Small intestine (tissue), 7 donors: ENCODE results near the gene CLDN22. TPM values are rescaled to one million over a fixed set of nuclear protein-coding genes. Genes with fewer than 3 reads are reported as not detected.

Experiments used
- DNase-seq, 2 donors: peaks; one replicate each; pipeline versions ENCODE4 v3.0.0 to v3.0.0-alpha.2; 2013
- FAIRE-seq: peaks from 2 replicates; lab custom pipeline; 2012; peaks lifted over from hg19 to GRCh38; lab: Jason Lieb, UNC
- H3K27ac ChIP-seq, 3 donors: one replicate each; pipeline ENCODE4 v1.5.1; 2013; ENCODE audit warnings: low read length in 2 of 3, mild to moderate bottlenecking in 2 of 3, control low read depth in 1 of 3, inconsistent platforms in 1 of 3, low read depth in 1 of 3, moderate library complexity in 1 of 3
- H3K27me3 ChIP-seq, 3 donors: one replicate each; pipeline ENCODE4 v1.6.1; 2013; ENCODE audit warnings: low read length in 3 of 3, inconsistent platforms in 1 of 3; ENCODE audit not compliant: control insufficient read depth in 3 of 3, insufficient read depth in 3 of 3
- H3K36me3 ChIP-seq, 3 donors: one replicate each; pipeline ENCODE4 v1.6.1; 2013; ENCODE audit warnings: low read length in 3 of 3, inconsistent platforms in 1 of 3, low read depth in 1 of 3, mild to moderate bottlenecking in 1 of 3, moderate library complexity in 1 of 3; ENCODE audit not compliant: control insufficient read depth in 3 of 3, insufficient read depth in 2 of 3
- H3K4me1 ChIP-seq, 3 donors: one replicate each; pipeline ENCODE4 v1.6.1; 2013; ENCODE audit warnings: low read length in 2 of 3, inconsistent platforms in 1 of 3, low read depth in 1 of 3, mild to moderate bottlenecking in 1 of 3, moderate library complexity in 1 of 3; ENCODE audit not compliant: control insufficient read depth in 3 of 3, insufficient read depth in 2 of 3
- H3K4me3 ChIP-seq, 3 donors: one replicate each; pipeline ENCODE4 v1.5.1; 2013; ENCODE audit warnings: low read length in 3 of 3, control low read depth in 1 of 3, inconsistent platforms in 1 of 3, low read depth in 1 of 3, mild to moderate bottlenecking in 1 of 3, moderate library complexity in 1 of 3
- H3K9me3 ChIP-seq, 2 donors: one replicate each; pipeline ENCODE4 v1.6.1; 2013; ENCODE audit warnings: low read depth in 1 of 2, low read length in 1 of 2; ENCODE audit not compliant: control insufficient read depth in 2 of 2, insufficient read depth in 1 of 2
- WGBS, 3 donors: extraction: QIAGEN DNeasy Blood & Tissue Kit; methylation state at CpG; one replicate each; pipeline ENCODE4 v1.1.7; 2013; 5-methylcytosine and 5-hydroxymethylcytosine counted together
- polyA plus RNA-seq, 4 donors: library from polyadenylated mRNA; stranded (reverse) in 3 of 4; unstranded in 1 of 4; fragments of 200-250 nt in 3 of 4; fragments of 120-200 nt in 1 of 4; gene quantifications; one replicate each; pipeline versions ENCODE4 v1.2.1 to v1.2.3, GENCODE V29; 2013
- donor health status: healthy with polysubstance abuse.
- donor health status: control.
- donor health status: control.
- donor health status: Bipolar disorder and iron deficiency.
- donor health status: healthy.

CLDN22 gene
- polyA plus RNA-seq, 4 donors: 0.03 to 0.06 TPM; not detected in 2

GRCh38 chr4:183284965-183285364 is 35.1 kb downstream of the CLDN22 start:
- H3K4me1 ChIP-seq: peaks cover 0 to 55% (median 0%) of the 10 kb centered on the region in 3 donors
- WGBS, 3 donors: 65 to 83% (median 79%) methylated on average over 4 of the region's 4 CpGs
- FAIRE-seq: no peak
- H3K4me3 ChIP-seq: no peak overlapping the region
- DNase-seq: peak in 1 of 2 donors; percentile 11
- no peaks in the 10 kb centered on the region for H3K9me3 ChIP-seq
- peaks cover 0 to 19% (median 0%) of the 10 kb centered on the region in 3 donors for H3K36me3 ChIP-seq
- H3K27me3 ChIP-seq: no peaks in the 10 kb centered on the region
- no peak overlapping the region for H3K27ac ChIP-seq

DNA sequence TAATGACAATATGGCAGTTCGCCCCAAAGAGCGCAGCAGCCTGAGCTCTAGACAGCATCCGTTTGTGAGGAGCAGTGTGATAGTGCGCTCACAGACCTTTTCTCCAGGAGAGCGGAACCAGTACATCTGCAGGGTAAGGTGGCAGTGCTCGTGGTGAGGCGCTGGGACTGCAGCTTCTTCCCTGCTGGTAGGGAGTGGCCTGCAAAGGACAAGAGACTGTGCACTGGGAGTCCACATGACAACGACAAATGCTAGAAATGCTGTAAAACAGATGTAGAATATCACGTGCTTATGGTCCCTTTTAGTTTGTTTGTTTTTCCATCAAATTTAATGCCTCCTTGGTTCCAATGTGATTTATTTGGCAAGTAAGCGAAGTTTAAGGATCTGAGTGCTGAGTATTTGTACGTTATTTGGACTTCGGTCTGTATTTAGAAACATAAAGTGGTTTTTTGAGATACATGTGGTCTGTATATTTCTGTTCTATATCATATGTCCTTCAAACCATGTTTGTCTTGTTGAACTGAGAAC is 35.8 kb downstream of the CLDN22 start:
- no peak overlapping the region for H3K4me3 ChIP-seq
- DNase-seq (peak in 1 of 2 donors; percentile 27), FAIRE-seq (no peak)
- H3K27ac ChIP-seq: no peak overlapping the region
- H3K9me3 ChIP-seq: no peaks in the 10 kb centered on the region
- H3K4me1 ChIP-seq: peaks cover 0 to 53% (median 0%) of the 10 kb centered on the region in 3 donors
- 69 to 88% (median 85%) methylated on average over 12 of the region's 12 CpGs for WGBS, 3 donors
- H3K36me3 ChIP-seq: peaks cover 0 to 15% (median 0%) of the 10 kb centered on the region in 3 donors
- H3K27me3 ChIP-seq: no peaks in the 10 kb centered on the region

GRCh38 chr4:183276106-183276505 is 44.0 kb downstream of the CLDN22 start:
- 13 to 76% (median 34%) methylated on average over 1 of the region's 1 CpG for WGBS, 3 donors

GRCh38 chr4:183272384-183272783 is 47.7 kb downstream of the CLDN22 start:
- WGBS, 3 donors: 86 to 90% (median 88%) methylated on average over 3 of the region's 3 CpGs
- DNase-seq (no peak), FAIRE-seq (no peak)
- Histone ChIP-seq H3K4me3 (no peak overlapping the region), H3K9me3 (no peaks in the 10 kb centered on the region), H3K27me3 (no peaks in the 10 kb centered on the region), H3K36me3 (peaks cover 0 to 7% (median 0%) of the 10 kb centered on the region in 3 donors), H3K4me1 (no peaks in the 10 kb centered on the region), H3K27ac (no peak overlapping the region)

More at GRCh38 chr4:183276106-183276505, 44.0 kb downstream of the CLDN22 start:
- Histone ChIP-seq H3K36me3 (peaks cover 0 to 5% (median 0%) of the 10 kb centered on the region in 3 donors), H3K9me3 (no peaks in the 10 kb centered on the region), H3K27ac (no peak overlapping the region), H3K27me3 (no peaks in the 10 kb centered on the region), H3K4me3 (no peak overlapping the region), H3K4me1 (peaks cover 0 to 1% (median 0%) of the 10 kb centered on the region in 3 donors)
- FAIRE-seq: no peak
- no peak for DNase-seq

DNA sequence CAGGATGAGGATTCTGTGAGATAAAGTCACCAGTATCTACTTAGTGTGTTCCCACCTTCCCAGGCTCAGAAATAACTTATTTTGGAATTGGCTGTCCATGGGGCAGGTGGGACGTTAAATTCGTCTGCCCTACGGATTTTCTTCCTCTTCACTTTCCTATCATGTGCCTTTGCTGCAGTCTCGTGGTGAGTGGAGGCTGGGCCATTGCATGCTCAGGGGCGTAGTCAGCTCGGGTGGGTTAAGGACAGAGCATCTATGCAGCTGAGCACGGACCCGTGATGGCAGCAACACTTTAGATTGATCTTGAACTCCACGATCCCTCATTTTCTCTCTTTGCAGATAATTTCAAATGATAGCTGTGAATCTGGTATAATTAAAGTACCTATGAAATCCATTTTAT is 51.5 kb downstream of the CLDN22 start:
- no peak overlapping the region for H3K27ac ChIP-seq
- no peaks in the 10 kb centered on the region for H3K4me1 ChIP-seq
- no peak for FAIRE-seq
- no peak for DNase-seq
- H3K9me3 ChIP-seq: no peaks in the 10 kb centered on the region
- no peak overlapping the region for H3K4me3 ChIP-seq
- peaks cover 0 to 2% (median 0%) of the 10 kb centered on the region in 3 donors for H3K27me3 ChIP-seq
- peaks cover 0 to 9% (median 0%) of the 10 kb centered on the region in 3 donors for H3K36me3 ChIP-seq
- 87 to 92% (median 90%) methylated on average over 9 of the region's 9 CpGs for WGBS, 3 donors

Other genes with a start within 250 kb of the CLDN22 start
- gene WWC2, start 221.0 kb downstream of the CLDN22 start, polyA plus RNA-seq: 10 to 100 TPM in 1 of 4 donors, 1 to 10 TPM in 2, under 1 TPM in 1; 0.22 to 15.6 (median 2.1) TPM
- gene CLDN24, start 2.1 kb upstream of the CLDN22 start, polyA plus RNA-seq: not detected
- gene CDKN2AIP, start 124.4 kb upstream of the CLDN22 start, polyA plus RNA-seq: 10 to 100 TPM; 14.8 to 33.9 (median 19.7) TPM
- 10 to 100 TPM; 16.5 to 34.7 (median 29.9) TPM for gene ING2, start 184.8 kb upstream of the CLDN22 start, polyA plus RNA-seq